ENCODE data around the gene CENPH.

DNA sequence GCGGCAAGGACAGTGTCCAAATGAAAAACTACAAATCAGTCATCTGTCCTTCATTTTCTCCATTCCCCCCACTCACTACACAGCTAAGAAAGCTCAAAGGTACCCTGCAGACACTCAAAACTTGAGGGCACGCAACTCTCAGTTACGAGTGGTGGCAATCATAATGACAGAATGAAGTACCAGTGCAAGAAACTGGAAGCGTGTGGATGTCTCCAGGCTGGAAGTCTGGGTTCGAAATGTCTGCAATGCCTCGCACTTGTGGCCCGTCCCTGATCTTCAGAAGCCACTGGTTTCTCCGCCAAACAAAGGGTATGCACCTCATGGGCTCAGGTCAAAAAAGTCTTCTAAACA lies 597 bp upstream of the CENPH start:
- TF ChIP-seq POLR2AphosphoS5 (IDR thresholded peaks at IDR 0.05; ENCODE audit: low read depth, low read length) (no peak), POLR2A (IDR thresholded peaks at IDR 0.05; ENCODE audit: low read depth, low read length) (no peak), TAF1 (IDR thresholded peaks at IDR 0.05; ENCODE audit: borderline replicate concordance, low read depth, low read length) (no peak)

Measured in GM12892 (cell line).